ENCODE measurements around the gene TIMM13. TPM values are rescaled to one million over a fixed set of nuclear protein-coding genes. Genes with fewer than 3 reads are reported as not detected.

The TIMM13 gene
- total and polyA plus RNA-seq, 2 experiments from 2014 or later = 38.3 to 188 TPM

GRCh38 chr19:2432131-2432848 lies 4.9 kb upstream of the TIMM13 start:
- WGBS (ENCODE audit: low lambda C conversion rate, missing lambda C conversion rate) = 97% methylated on average over 20 of the region's 25 CpGs
- no peaks in the 10 kb centered on the region for H3K9me3 ChIP-seq (ENCODE audit: low read depth)
- no peaks in the 10 kb centered on the region for H3K27me3 ChIP-seq
- H2AFZ ChIP-seq = no peak overlapping the region
- H3K4me3 ChIP-seq = no peak overlapping the region
- no peaks in the 10 kb centered on the region for H3K9me2 ChIP-seq (replicated peaks; ENCODE audit: insufficient read depth)
- TF ChIP-seq EZH2 (IDR thresholded peaks at IDR 0.05; ENCODE audit: borderline replicate concordance) = no peak
- H3K36me3 ChIP-seq (replicated peaks; ENCODE audit: insufficient read depth, low read depth) = no peaks in the 10 kb centered on the region
- no peak overlapping the region for H3K27ac ChIP-seq
- H3K4me1 ChIP-seq (ENCODE audit: insufficient read depth) = peaks cover 5% of the 10 kb centered on the region
- no peaks in the 10 kb centered on the region for H3K79me2 ChIP-seq
- no peaks in the 10 kb centered on the region for H4K20me1 ChIP-seq (ENCODE audit: insufficient read depth, poor library complexity, severe bottlenecking)
- no peak for DNase-seq (ENCODE audit: low spot score)
- H3K4me2 ChIP-seq = no peak overlapping the region

GRCh38 chr19:2431318-2432055 lies 4.1 kb upstream of the TIMM13 start:
- no peak overlapping the region for H2AFZ ChIP-seq
- no peak for DNase-seq (ENCODE audit: low spot score)
- no peak overlapping the region for H3K27ac ChIP-seq
- no peaks in the 10 kb centered on the region for H3K9me2 ChIP-seq (replicated peaks; ENCODE audit: insufficient read depth)
- peaks cover 8% of the 10 kb centered on the region for H3K79me2 ChIP-seq
- no peaks in the 10 kb centered on the region for H3K9me3 ChIP-seq (ENCODE audit: low read depth)
- WGBS (ENCODE audit: low lambda C conversion rate, missing lambda C conversion rate) = 96% methylated on average over 36 of the region's 37 CpGs
- no peaks in the 10 kb centered on the region for H3K27me3 ChIP-seq
- no peak overlapping the region for H3K4me2 ChIP-seq
- H3K4me1 ChIP-seq (ENCODE audit: insufficient read depth) = peaks cover 8% of the 10 kb centered on the region
- peaks cover 6% of the 10 kb centered on the region for H4K20me1 ChIP-seq (ENCODE audit: insufficient read depth, poor library complexity, severe bottlenecking)
- TF ChIP-seq EZH2 (IDR thresholded peaks at IDR 0.05; ENCODE audit: borderline replicate concordance) = no peak
- TF ChIP-seq EZH2phosphoT487 (IDR thresholded peaks at IDR 0.05; ENCODE audit: low read depth, severe bottlenecking, unreplicated experiment) = no peak
- no peak for TF ChIP-seq CTCF (IDR thresholded peaks at IDR 0.05; ENCODE audit: poor library complexity)
- H3K36me3 ChIP-seq (replicated peaks; ENCODE audit: insufficient read depth, low read depth) = no peaks in the 10 kb centered on the region
- no peak overlapping the region for H3K4me3 ChIP-seq

GRCh38 chr19:2429917-2430535 lies 2.6 kb upstream of the TIMM13 start:
- no peaks in the 10 kb centered on the region for H3K27me3 ChIP-seq
- peaks cover 20% of the 10 kb centered on the region for H3K79me2 ChIP-seq
- H3K36me3 ChIP-seq (replicated peaks; ENCODE audit: insufficient read depth, low read depth) = no peaks in the 10 kb centered on the region
- H2AFZ ChIP-seq = no peak overlapping the region
- no peaks in the 10 kb centered on the region for H3K9me2 ChIP-seq (replicated peaks; ENCODE audit: insufficient read depth)
- peaks cover 21% of the 10 kb centered on the region for H4K20me1 ChIP-seq (ENCODE audit: insufficient read depth, poor library complexity, severe bottlenecking)
- no peak for TF ChIP-seq EZH2 (IDR thresholded peaks at IDR 0.05; ENCODE audit: borderline replicate concordance)
- TF ChIP-seq CTCF (IDR thresholded peaks at IDR 0.05; ENCODE audit: poor library complexity) = no peak
- TF ChIP-seq EZH2phosphoT487 (IDR thresholded peaks at IDR 0.05; ENCODE audit: low read depth, severe bottlenecking, unreplicated experiment) = no peak
- WGBS (ENCODE audit: low lambda C conversion rate, missing lambda C conversion rate) = 94% methylated on average over 25 of the region's 25 CpGs
- DNase-seq (ENCODE audit: low spot score) = no peak
- H3K4me2 ChIP-seq = no peak overlapping the region
- H3K9me3 ChIP-seq (ENCODE audit: low read depth) = no peaks in the 10 kb centered on the region
- H3K27ac ChIP-seq = no peak overlapping the region
- H3K4me1 ChIP-seq (ENCODE audit: insufficient read depth) = peaks cover 21% of the 10 kb centered on the region
- H3K4me3 ChIP-seq = no peak overlapping the region

Measured in hepatocyte (in vitro differentiated cells).